GM21526 (cell line): ENCODE data around the gene BCKDHB.
"Not testable (repeated sequence)": the region's sequence is repeated elsewhere in the genome, so short reads cannot be mapped to it uniquely, and the experiment has no call there.

ENCODE experiments used
- ATAC-seq: cut with Tn5 transposase; IDR thresholded peaks from one replicate; pipeline ENCODE4 v1.9.1; 2021; ENCODE audit warnings: moderate library complexity; ENCODE audit not compliant: unreplicated experiment, low FRiP score

BCKDHB gene

GRCh38 chr6:80250391-80250997, 144.0 kb downstream of the BCKDHB start:
- ATAC-seq = no peak

- no peak for ATAC-seq
Observed at GRCh38 chr6:80251321-80251720, 144.8 kb downstream of the BCKDHB start.

GRCh38 chr6:80254716-80255115, 148.2 kb downstream of the BCKDHB start:
- no peak for ATAC-seq

DNA sequence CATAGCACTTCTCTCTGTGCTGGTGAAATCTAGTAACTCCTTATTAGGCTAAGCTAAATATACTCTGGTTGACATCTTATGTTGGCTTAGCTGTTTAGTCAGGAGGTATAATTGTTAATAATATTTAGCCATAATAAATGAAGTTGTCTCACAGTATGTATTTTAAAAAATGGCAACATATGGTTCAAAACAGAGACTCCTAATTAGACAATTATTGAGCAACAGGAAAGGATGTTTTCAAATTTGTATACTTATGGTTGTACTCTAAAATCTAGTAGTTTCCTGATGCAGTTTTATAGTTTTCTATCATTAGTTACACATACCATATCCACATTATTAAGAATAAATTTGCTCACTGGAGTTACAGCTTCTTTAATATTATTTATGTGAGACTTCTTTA, 150.2 kb downstream of the BCKDHB start:
- no peak for ATAC-seq

GRCh38 chr6:80259118-80259517, 152.6 kb downstream of the BCKDHB start:
- ATAC-seq = no peak

DNA sequence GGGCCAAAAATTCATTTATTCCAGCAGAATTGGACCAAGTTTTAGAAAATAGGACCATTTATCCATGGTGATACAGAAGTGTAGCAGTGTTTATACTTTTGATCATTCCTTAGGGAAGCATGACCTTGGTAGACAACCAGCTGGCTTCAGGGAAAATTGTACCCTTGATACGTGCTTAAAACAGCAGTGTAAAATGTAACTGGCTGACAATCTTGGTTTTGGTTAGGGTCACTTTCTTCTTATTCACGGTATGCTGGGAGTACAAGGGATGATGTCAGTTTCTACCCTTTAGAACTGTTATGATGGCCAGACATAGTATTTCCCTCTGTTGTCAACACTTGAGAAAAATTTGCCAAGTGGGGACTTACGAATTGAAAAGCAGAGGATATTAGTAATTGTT, 157.1 kb downstream of the BCKDHB start:
- no peak for ATAC-seq

GRCh38 chr6:80268865-80269730, 162.6 kb downstream of the BCKDHB start:
- no peak for ATAC-seq

- no peak for ATAC-seq
Observed at GRCh38 chr6:80271074-80271473, 164.6 kb downstream of the BCKDHB start.

- ATAC-seq = no peak
Observed at GRCh38 chr6:80272988-80273387, 166.5 kb downstream of the BCKDHB start.

DNA sequence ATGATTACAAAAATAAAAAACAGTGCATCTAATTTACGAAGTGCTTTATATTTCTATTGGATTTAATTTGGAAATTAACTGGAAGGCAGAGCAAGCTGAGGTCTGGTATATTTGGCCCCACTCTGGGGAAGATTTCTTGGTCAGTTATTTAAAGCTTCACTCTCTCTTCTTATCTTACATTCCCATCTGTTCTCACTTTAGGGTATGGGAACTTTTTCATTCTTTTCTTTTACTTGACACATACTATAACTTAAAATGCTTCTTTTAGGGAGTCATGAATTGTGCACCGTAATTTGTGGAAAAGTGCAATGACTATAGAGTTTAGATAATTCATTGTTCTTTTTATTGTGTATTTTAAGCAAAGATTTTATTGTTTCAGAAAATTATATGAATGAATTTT, 170.4 kb downstream of the BCKDHB start:
- ATAC-seq = no peak

DNA sequence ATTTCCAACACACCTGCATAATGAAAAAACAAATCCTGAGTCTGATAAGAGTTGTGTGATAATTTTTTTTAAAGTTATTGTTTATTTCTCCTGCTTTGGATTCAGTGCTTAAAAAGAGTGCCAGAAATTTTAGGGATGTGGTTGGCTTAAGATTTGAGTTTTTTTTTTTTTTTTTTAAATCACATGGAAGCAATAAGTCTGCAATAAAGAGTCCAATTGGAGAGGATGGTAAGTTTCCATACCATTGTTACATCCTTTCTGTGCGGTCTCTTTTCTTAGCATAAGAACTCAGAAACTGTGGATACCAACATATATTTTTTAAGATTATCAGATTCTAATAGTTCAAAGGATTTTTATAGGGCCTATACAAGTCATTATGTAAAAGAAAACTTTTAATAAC, 171.0 kb downstream of the BCKDHB start:
- ATAC-seq = no peak

GRCh38 chr6:80280262-80281010, 174.0 kb downstream of the BCKDHB start:
- ATAC-seq = no peak

DNA sequence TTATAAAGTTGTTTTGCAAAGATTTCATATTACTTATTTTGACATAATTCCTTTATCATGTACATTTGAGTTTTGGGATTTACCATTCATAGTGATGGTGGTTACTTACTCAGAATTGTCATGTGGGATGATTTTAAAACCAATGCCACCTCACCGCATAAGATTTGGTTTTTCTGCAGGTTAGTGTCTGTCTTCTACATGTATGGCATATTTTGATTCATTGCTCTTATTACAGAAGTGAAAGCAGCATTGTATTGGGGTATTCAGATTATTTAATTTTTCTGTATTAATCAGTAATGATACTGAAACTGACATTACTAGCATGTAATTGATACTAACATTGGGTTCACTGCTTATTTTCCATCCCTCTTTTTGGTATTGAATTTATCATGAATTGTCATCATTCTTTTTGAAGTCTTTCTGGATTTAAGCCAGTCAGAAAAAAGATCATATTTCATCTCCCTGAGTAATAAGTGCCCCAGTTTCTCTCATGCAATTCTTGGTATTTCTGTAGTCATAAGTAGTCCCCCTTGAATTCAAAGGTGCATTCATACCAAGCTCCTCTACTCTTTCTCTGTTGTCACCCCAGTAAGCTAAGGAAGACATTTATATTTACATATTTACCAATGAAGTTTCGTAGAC, 176.6 kb downstream of the BCKDHB start:
- no peak for ATAC-seq

DNA sequence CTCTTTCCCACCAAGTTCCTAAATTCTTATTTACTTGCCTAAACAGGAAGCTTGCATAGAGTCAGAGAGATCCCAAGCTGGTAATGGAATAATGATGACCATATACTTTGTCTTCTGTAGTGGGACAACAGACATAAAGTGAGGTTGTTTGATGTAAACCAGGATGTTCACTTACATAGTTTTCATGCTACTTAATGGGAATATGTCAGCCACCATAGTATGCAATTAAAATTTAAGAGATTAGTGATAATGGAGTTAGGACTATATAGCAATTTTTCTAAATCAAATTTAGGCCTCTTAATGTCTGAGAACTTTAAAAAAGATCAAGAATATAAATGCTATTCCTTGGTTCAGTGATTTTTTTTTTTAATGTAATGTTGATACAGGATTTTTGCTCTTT, 180.6 kb downstream of the BCKDHB start:
- ATAC-seq = no peak

- ATAC-seq = no peak
Observed at GRCh38 chr6:80287607-80288006, 181.1 kb downstream of the BCKDHB start.

- ATAC-seq = no peak
Observed at GRCh38 chr6:80289727-80290126, 183.3 kb downstream of the BCKDHB start.

GRCh38 chr6:80294531-80294930, 188.1 kb downstream of the BCKDHB start:
- not testable (repeated sequence) for ATAC-seq

DNA sequence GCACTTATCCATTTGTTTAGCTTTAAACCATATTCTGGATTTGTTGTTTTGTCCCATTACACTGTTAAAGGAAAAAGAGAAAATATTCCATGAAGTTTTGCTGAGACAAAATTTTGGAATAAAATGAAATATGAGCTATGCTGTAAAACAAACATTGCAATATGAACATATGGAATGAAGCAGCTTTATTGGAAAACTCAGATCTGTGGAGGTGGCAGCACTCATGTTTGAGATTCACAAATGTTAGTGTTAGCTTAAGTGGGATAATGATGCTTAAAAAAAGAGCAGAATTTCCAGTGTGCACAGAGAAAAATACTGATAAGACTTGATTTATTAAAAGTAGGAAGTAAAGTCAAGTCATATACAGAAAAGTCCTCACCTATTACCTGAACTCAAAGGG, 196.2 kb downstream of the BCKDHB start:
- ATAC-seq = no peak

GRCh38 chr6:80304014-80304413, 197.5 kb downstream of the BCKDHB start:
- no peak for ATAC-seq

- ATAC-seq = no peak
Observed at GRCh38 chr6:80314531-80314930, 208.1 kb downstream of the BCKDHB start.

- no peak for ATAC-seq
Observed at GRCh38 chr6:80316686-80317231, 210.3 kb downstream of the BCKDHB start.
